Vagina (tissue), 2 donors: ENCODE data around the gene RBM20. TPM values are rescaled to one million over a fixed set of nuclear protein-coding genes. Genes with fewer than 3 reads are reported as not detected.

Experiments
- DNase-seq, 2 donors: peaks; one replicate each; pipeline ENCODE4 v3.0.0-alpha.2; 2017; ENCODE audit errors: extremely low spot score in 2 of 2
- H3K27ac ChIP-seq: fragments of 200-600 bp; sonication (generic); one replicate; pipeline ENCODE4 v1.5.1; 2019
- H3K27me3 ChIP-seq: fragments of 200-600 bp; sonication (generic); one replicate; pipeline ENCODE4 v1.5.1; 2019
- H3K36me3 ChIP-seq, 2 donors: fragments of 200-600 bp; sonication (generic); one replicate each; pipeline ENCODE4 v1.5.1; 2017 to 2019
- H3K4me1 ChIP-seq: fragments of 200-600 bp; sonication (generic); one replicate; pipeline ENCODE4 v1.5.1; 2019
- H3K4me3 ChIP-seq, 2 donors: fragments of 200-600 bp; sonication (generic); 1 replicate in 1 of 2; 2 replicates in 1 of 2; pipeline ENCODE4 v1.5.1; 2016 to 2019
- H3K9me3 ChIP-seq: fragments of 200-600 bp; sonication (generic); one replicate; pipeline ENCODE4 v1.5.1; 2019
- CTCF ChIP-seq, 3 experiments: fragments of 450-650 bp in 2 of 3; fragments of 200-600 bp in 1 of 3; sonication (generic) in 1 of 3; IDR thresholded peaks; one replicate each; pipeline ENCODE4 v1.5.1; 2017 to 2019; ENCODE audit warnings: antibody characterized with exemption in 3 of 3, mild to moderate bottlenecking in 2 of 3, moderate library complexity in 2 of 3
- POLR2A ChIP-seq, 2 donors: fragments of 450-650 bp; IDR thresholded peaks; one replicate each; pipeline ENCODE4 v1.6.1; 2017; ENCODE audit warnings: antibody characterized with exemption in 2 of 2, mild to moderate bottlenecking in 2 of 2, moderate library complexity in 2 of 2
- POLR2AphosphoS5 ChIP-seq, 2 donors: sonication (generic); formaldehyde crosslinking; IDR thresholded peaks; one replicate each; pipeline ENCODE4 v1.9.0; 2017; ENCODE audit warnings: antibody characterized with exemption in 2 of 2, mild to moderate bottlenecking in 2 of 2, low read depth in 1 of 2; ENCODE audit not compliant: insufficient read depth in 1 of 2
- intact Hi-C: fragments of 100-400 bp; cut with DNase I; formaldehyde crosslinking; loops from one replicate; pipeline ENCODE4 v1.15.1; 2023
- total RNA-seq: library from RNA; depleted of rRNA; stranded (reverse); fragments of >200 nt; gene quantifications from one replicate; pipeline ENCODE4 v1.2.3, GENCODE V29; 2016

RBM20 gene
- total RNA-seq, 1 donor from 2014 or later = 5.2 TPM

GRCh38 chr10:110803830-110804338 is 159.7 kb downstream of the RBM20 start:
- TF ChIP-seq POLR2A (IDR thresholded peaks at IDR 0.05) = no peak
- TF ChIP-seq CTCF (IDR thresholded peaks at IDR 0.05) = peak; percentile 48 to 61 (median 56)
- no peak for TF ChIP-seq POLR2AphosphoS5 (IDR thresholded peaks at IDR 0.05; ENCODE audit: insufficient read depth in 1 of 2, low read depth in 1 of 2)
- Histone ChIP-seq H3K27me3 (no peaks in the 10 kb centered on the region), H3K9me3 (no peaks in the 10 kb centered on the region), H3K4me1 (peaks cover 31% of the 10 kb centered on the region), H3K36me3 (no peaks in the 10 kb centered on the region), H3K27ac (peak overlapping the region; percentile 61), H3K4me3 (no peak overlapping the region)
- intact Hi-C loops = no loop called here
- no peak for DNase-seq

GRCh38 chr10:110804376-110804775 is 160.2 kb downstream of the RBM20 start:
- no peak for TF ChIP-seq POLR2AphosphoS5 (IDR thresholded peaks at IDR 0.05; ENCODE audit: insufficient read depth in 1 of 2, low read depth in 1 of 2)
- no peak for TF ChIP-seq CTCF (IDR thresholded peaks at IDR 0.05)
- TF ChIP-seq POLR2A (IDR thresholded peaks at IDR 0.05) = no peak
- H3K9me3 ChIP-seq = no peaks in the 10 kb centered on the region
- no peaks in the 10 kb centered on the region for H3K36me3 ChIP-seq
- H3K27me3 ChIP-seq = no peaks in the 10 kb centered on the region
- intact Hi-C loops = no loop called here
- no peak for DNase-seq
- peaks cover 31% of the 10 kb centered on the region for H3K4me1 ChIP-seq
- H3K27ac ChIP-seq = peak overlapping the region; percentile 61
- H3K4me3 ChIP-seq = no peak overlapping the region

- H3K4me1 ChIP-seq = peaks cover 31% of the 10 kb centered on the region
- intact Hi-C loops = no loop called here
- TF ChIP-seq POLR2A (IDR thresholded peaks at IDR 0.05) = no peak
- peak in 1 of 2 donors; percentile 12 for TF ChIP-seq POLR2AphosphoS5 (IDR thresholded peaks at IDR 0.05; ENCODE audit: insufficient read depth in 1 of 2, low read depth in 1 of 2)
- no peak for TF ChIP-seq CTCF (IDR thresholded peaks at IDR 0.05)
These were observed 161.2 kb downstream of the RBM20 start for GRCh38 chr10:110805292-110805691.

GRCh38 chr10:110806335-110806734 is 162.2 kb downstream of the RBM20 start:
- intact Hi-C loops = no loop called here
- Histone ChIP-seq H3K4me3 (no peak overlapping the region), H3K9me3 (no peaks in the 10 kb centered on the region), H3K27me3 (no peaks in the 10 kb centered on the region), H3K36me3 (no peaks in the 10 kb centered on the region), H3K4me1 (peaks cover 31% of the 10 kb centered on the region), H3K27ac (no peak overlapping the region)
- TF ChIP-seq CTCF (IDR thresholded peaks at IDR 0.05) = no peak
- TF ChIP-seq POLR2AphosphoS5 (IDR thresholded peaks at IDR 0.05; ENCODE audit: insufficient read depth in 1 of 2, low read depth in 1 of 2) = no peak
- no peak for TF ChIP-seq POLR2A (IDR thresholded peaks at IDR 0.05)
- no peak for DNase-seq

More at GRCh38 chr10:110805292-110805691, 161.2 kb downstream of the RBM20 start:
- Histone ChIP-seq H3K4me3 (no peak overlapping the region), H3K27me3 (no peaks in the 10 kb centered on the region), H3K9me3 (no peaks in the 10 kb centered on the region), H3K36me3 (no peaks in the 10 kb centered on the region), H3K27ac (peak overlapping the region; percentile 7)
- DNase-seq = no peak

- Histone ChIP-seq H3K4me3 (no peak overlapping the region), H3K27ac (no peak overlapping the region), H3K36me3 (no peaks in the 10 kb centered on the region), H3K27me3 (no peaks in the 10 kb centered on the region), H3K4me1 (peaks cover 18% of the 10 kb centered on the region), H3K9me3 (no peaks in the 10 kb centered on the region)
- intact Hi-C loops = no loop called here
- no peak for DNase-seq
- TF ChIP-seq CTCF (IDR thresholded peaks at IDR 0.05) = no peak
- TF ChIP-seq POLR2AphosphoS5 (IDR thresholded peaks at IDR 0.05; ENCODE audit: insufficient read depth in 1 of 2, low read depth in 1 of 2) = no peak
- no peak for TF ChIP-seq POLR2A (IDR thresholded peaks at IDR 0.05)
These were observed 164.0 kb downstream of the RBM20 start for GRCh38 chr10:110808123-110808522.
